ENCODE data around the gene DOCK8.
"Not testable (repeated sequence)": the region's sequence is repeated elsewhere in the genome, so short reads cannot be mapped to it uniquely, and the experiment has no call there.

The DOCK8 gene

GRCh38 chr9:214648-215493 lies at the start of gene DOCK8:
DOCK8 (plus strand) TSS chr9:214865; CDS start chr9:214977, 112 bp downstream.
- no peaks in the 10 kb centered on the region for H3K36me3 ChIP-seq (ENCODE audit: control insufficient read depth, insufficient read depth, low read length)
- H3K27me3 ChIP-seq (ENCODE audit: control insufficient read depth, insufficient read depth, low read length), result no peaks in the 10 kb centered on the region
- peak within 1 kb of the TSS; percentile 51 for H3K4me3 ChIP-seq (ENCODE audit: low read length)
- no peaks in the 10 kb centered on the region for H3K9me3 ChIP-seq (ENCODE audit: control insufficient read depth, low read length)
- H3K4me1 ChIP-seq (ENCODE audit: control insufficient read depth, insufficient read depth, low read length), result peaks cover 17% of the 10 kb centered on the region
- H3K9ac ChIP-seq (ENCODE audit: low read length), result peak within 1 kb of the TSS; percentile 83

DNA sequence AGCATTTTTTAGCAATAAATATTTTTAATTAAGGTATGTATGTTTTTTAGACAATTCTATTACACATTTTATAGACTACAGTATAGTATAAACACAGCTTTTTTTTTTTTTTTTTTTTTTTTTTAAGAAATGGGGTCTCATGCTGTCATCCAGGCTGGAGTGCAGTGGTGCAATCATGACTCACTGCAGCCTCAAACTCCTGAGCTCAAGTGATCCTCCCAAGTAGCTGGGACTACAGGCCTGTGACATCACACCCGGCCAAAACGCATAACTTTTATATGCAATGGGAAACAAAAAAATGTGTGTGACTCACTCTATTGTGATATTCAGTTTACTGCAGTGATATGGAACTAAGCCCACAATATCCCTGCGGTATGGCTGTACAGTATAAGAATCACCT lies 44.9 kb upstream of the DOCK8 start:
- H3K27me3 ChIP-seq (ENCODE audit: control insufficient read depth, insufficient read depth, low read length); H3K9me3 ChIP-seq (ENCODE audit: control insufficient read depth, low read length); H3K9ac ChIP-seq (ENCODE audit: low read length); H3K4me3 ChIP-seq (ENCODE audit: low read length); H3K4me1 ChIP-seq (ENCODE audit: control insufficient read depth, insufficient read depth, low read length); H3K36me3 ChIP-seq (ENCODE audit: control insufficient read depth, insufficient read depth, low read length): not testable (repeated sequence)

- H3K9ac ChIP-seq (ENCODE audit: low read length); H3K9me3 ChIP-seq (ENCODE audit: control insufficient read depth, low read length); H3K4me3 ChIP-seq (ENCODE audit: low read length); H3K27me3 ChIP-seq (ENCODE audit: control insufficient read depth, insufficient read depth, low read length); H3K4me1 ChIP-seq (ENCODE audit: control insufficient read depth, insufficient read depth, low read length); H3K36me3 ChIP-seq (ENCODE audit: control insufficient read depth, insufficient read depth, low read length): not testable (repeated sequence)
Observed at GRCh38 chr9:178140-178825, 36.4 kb upstream of the DOCK8 start.

DNA sequence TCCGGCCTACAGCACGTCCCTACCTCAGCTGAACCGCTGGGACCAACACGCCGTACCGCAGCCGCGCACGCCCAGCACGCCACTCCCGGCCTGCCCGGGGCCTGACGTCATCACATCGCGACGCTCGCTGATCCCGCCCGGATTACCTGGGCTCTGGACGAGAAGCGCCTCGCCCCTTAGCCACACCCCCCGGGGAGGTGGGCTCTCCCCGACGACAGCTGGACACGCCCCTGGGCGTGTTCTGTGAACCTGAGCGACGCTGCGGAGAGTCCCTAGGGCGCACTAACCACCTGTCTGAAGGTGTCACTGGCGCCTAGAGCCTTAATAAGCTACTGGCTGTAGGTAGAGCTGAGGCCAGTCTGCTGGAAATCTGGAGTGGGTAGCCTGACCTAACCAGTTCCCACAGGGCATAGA lies 35.7 kb upstream of the DOCK8 start, which contains the start of gene ZNG1A:
ZNG1A (minus strand) TSS at position 87 of the 414 bp plus-strand sequence. CDS start 87 bp downstream, outside the sequence.
- H3K36me3 ChIP-seq (ENCODE audit: control insufficient read depth, insufficient read depth, low read length); H3K9me3 ChIP-seq (ENCODE audit: control insufficient read depth, low read length); H3K27me3 ChIP-seq (ENCODE audit: control insufficient read depth, insufficient read depth, low read length); H3K4me3 ChIP-seq (ENCODE audit: low read length); H3K9ac ChIP-seq (ENCODE audit: low read length); H3K4me1 ChIP-seq (ENCODE audit: control insufficient read depth, insufficient read depth, low read length): not testable (repeated sequence)

GRCh38 chr9:199601-200000 lies 15.1 kb upstream of the DOCK8 start:
- H3K9me3 ChIP-seq (ENCODE audit: control insufficient read depth, low read length); H3K36me3 ChIP-seq (ENCODE audit: control insufficient read depth, insufficient read depth, low read length); H3K4me1 ChIP-seq (ENCODE audit: control insufficient read depth, insufficient read depth, low read length); H3K9ac ChIP-seq (ENCODE audit: low read length); H3K27me3 ChIP-seq (ENCODE audit: control insufficient read depth, insufficient read depth, low read length); H3K4me3 ChIP-seq (ENCODE audit: low read length): not testable (repeated sequence)

DNA sequence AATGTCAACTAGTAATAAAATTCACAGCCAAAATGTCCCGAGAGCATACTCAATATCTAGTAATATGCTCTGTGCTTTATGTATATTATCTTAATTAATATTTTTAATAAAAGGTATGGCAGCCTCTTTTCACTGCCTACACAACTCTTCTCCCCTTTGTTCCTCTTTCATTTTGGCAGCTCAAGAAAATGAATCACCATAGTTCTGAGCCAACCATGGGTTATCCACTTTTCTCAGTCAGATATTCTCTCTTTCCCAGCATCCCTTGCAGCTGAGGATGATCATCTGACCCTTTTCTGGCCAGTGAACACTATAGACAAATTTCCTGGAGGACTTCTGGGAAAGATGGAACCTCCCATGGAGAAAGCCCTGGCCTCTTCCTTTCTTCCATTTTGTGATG lies 8.2 kb upstream of the DOCK8 start:
- Histone ChIP-seq H3K36me3 (ENCODE audit: control insufficient read depth, insufficient read depth, low read length) (no peaks in the 10 kb centered on the region), H3K9ac (ENCODE audit: low read length) (no peak overlapping the region), H3K4me3 (ENCODE audit: low read length) (no peak overlapping the region), H3K4me1 (ENCODE audit: control insufficient read depth, insufficient read depth, low read length) (no peaks in the 10 kb centered on the region), H3K9me3 (ENCODE audit: control insufficient read depth, low read length) (no peaks in the 10 kb centered on the region), H3K27me3 (ENCODE audit: control insufficient read depth, insufficient read depth, low read length) (no peaks in the 10 kb centered on the region)

DNA sequence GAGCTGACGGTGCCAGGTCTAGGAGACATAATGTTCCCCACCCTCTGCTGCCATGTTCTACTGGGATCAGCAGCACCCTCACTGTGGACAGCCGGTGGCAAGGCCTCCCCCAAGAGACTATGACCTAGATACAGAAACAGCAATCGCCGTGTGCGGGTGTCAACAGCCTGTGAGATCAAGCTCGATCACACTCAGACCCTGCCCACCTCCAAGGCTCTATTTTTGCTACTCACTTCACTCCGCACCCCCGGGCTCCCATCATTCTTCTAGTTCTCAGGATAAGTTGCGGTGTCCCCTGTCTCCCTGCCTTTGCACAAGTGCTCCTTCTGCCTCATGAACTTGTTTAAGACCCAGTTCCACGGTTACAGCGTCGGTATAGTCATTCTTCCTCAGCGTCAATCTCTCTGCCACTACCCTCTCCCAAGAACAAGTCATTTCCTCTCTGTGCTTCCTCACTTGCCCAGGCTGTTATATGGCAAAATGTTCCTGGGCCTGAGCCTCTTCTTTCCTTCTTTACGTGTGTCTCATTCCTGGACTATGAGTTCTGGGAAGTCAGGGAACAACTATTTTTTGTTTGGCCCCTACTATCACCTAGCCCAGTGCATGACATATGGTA lies 5.4 kb upstream of the DOCK8 start:
- Histone ChIP-seq H3K4me3 (ENCODE audit: low read length) (no peak overlapping the region), H3K36me3 (ENCODE audit: control insufficient read depth, insufficient read depth, low read length) (no peaks in the 10 kb centered on the region), H3K9me3 (ENCODE audit: control insufficient read depth, low read length) (no peaks in the 10 kb centered on the region), H3K4me1 (ENCODE audit: control insufficient read depth, insufficient read depth, low read length) (no peaks in the 10 kb centered on the region), H3K27me3 (ENCODE audit: control insufficient read depth, insufficient read depth, low read length) (no peaks in the 10 kb centered on the region), H3K9ac (ENCODE audit: low read length) (no peak overlapping the region)

- Histone ChIP-seq H3K9ac (ENCODE audit: low read length) (no peak overlapping the region), H3K4me1 (ENCODE audit: control insufficient read depth, insufficient read depth, low read length) (peaks cover 7% of the 10 kb centered on the region), H3K9me3 (ENCODE audit: control insufficient read depth, low read length) (no peaks in the 10 kb centered on the region), H3K27me3 (ENCODE audit: control insufficient read depth, insufficient read depth, low read length) (no peaks in the 10 kb centered on the region), H3K36me3 (ENCODE audit: control insufficient read depth, insufficient read depth, low read length) (no peaks in the 10 kb centered on the region), H3K4me3 (ENCODE audit: low read length) (no peak overlapping the region)
Observed at GRCh38 chr9:211036-211435, 3.6 kb upstream of the DOCK8 start.

- H3K36me3 ChIP-seq (ENCODE audit: control insufficient read depth, insufficient read depth, low read length), result no peaks in the 10 kb centered on the region
- no peaks in the 10 kb centered on the region for H3K9me3 ChIP-seq (ENCODE audit: control insufficient read depth, low read length)
- no peaks in the 10 kb centered on the region for H3K27me3 ChIP-seq (ENCODE audit: control insufficient read depth, insufficient read depth, low read length)
- peaks cover 12% of the 10 kb centered on the region for H3K4me1 ChIP-seq (ENCODE audit: control insufficient read depth, insufficient read depth, low read length)
- H3K9ac ChIP-seq (ENCODE audit: low read length), result no peak overlapping the region
- no peak overlapping the region for H3K4me3 ChIP-seq (ENCODE audit: low read length)
Observed at GRCh38 chr9:211557-211956, 3.1 kb upstream of the DOCK8 start.

- H3K9ac ChIP-seq (ENCODE audit: low read length), result no peak overlapping the region
- no peaks in the 10 kb centered on the region for H3K27me3 ChIP-seq (ENCODE audit: control insufficient read depth, insufficient read depth, low read length)
- H3K4me3 ChIP-seq (ENCODE audit: low read length), result no peak overlapping the region
- no peaks in the 10 kb centered on the region for H3K36me3 ChIP-seq (ENCODE audit: control insufficient read depth, insufficient read depth, low read length)
- no peaks in the 10 kb centered on the region for H3K9me3 ChIP-seq (ENCODE audit: control insufficient read depth, low read length)
- H3K4me1 ChIP-seq (ENCODE audit: control insufficient read depth, insufficient read depth, low read length), result peaks cover 17% of the 10 kb centered on the region
Observed at GRCh38 chr9:212297-212696, 2.4 kb upstream of the DOCK8 start.

DNA sequence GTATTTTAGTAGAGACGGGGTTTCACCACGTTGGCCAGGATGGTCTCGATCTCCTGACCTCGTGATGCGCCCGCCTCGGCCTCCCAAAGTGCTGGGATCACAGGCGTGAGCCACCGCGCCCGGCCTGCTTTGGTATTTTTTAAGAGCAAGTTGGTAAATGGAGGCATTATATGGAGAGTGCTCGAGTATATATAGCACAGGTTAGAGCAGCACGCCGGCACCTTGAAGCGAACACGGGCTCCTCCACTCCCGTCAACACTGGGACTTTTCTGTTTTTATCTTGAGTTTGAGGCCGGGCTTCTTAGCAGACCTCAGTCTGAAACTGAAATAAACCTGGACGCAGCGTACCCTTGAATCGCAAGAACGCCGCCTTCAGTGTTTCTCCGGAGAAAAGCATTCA lies 764 bp upstream of the DOCK8 start:
- not testable (repeated sequence) for H3K9me3 ChIP-seq (ENCODE audit: control insufficient read depth, low read length); H3K36me3 ChIP-seq (ENCODE audit: control insufficient read depth, insufficient read depth, low read length); H3K27me3 ChIP-seq (ENCODE audit: control insufficient read depth, insufficient read depth, low read length)
- peaks cover 17% of the 10 kb centered on the region for H3K4me1 ChIP-seq (ENCODE audit: control insufficient read depth, insufficient read depth, low read length)
- H3K4me3 ChIP-seq (ENCODE audit: low read length), result peak overlapping the region; percentile 51
- peak overlapping the region; percentile 83 for H3K9ac ChIP-seq (ENCODE audit: low read length)

GRCh38 chr9:214351-214647 lies 366 bp upstream of the DOCK8 start:
- Histone ChIP-seq H3K4me1 (ENCODE audit: control insufficient read depth, insufficient read depth, low read length) (peaks cover 17% of the 10 kb centered on the region), H3K9me3 (ENCODE audit: control insufficient read depth, low read length) (no peaks in the 10 kb centered on the region), H3K27me3 (ENCODE audit: control insufficient read depth, insufficient read depth, low read length) (no peaks in the 10 kb centered on the region), H3K4me3 (ENCODE audit: low read length) (peak overlapping the region; percentile 51), H3K9ac (ENCODE audit: low read length) (peak overlapping the region; percentile 83), H3K36me3 (ENCODE audit: control insufficient read depth, insufficient read depth, low read length) (no peaks in the 10 kb centered on the region)
